Cardiac muscle cell (in vitro differentiated cells and primary cell): Measurements from ENCODE around the gene PRX. TPM values are rescaled to one million over a fixed set of nuclear protein-coding genes. Genes with fewer than 3 reads are reported as not detected.
"Not testable (repeated sequence)": the region's sequence is repeated elsewhere in the genome, so short reads cannot be mapped to it uniquely, and the experiment has no call there.

Experiments used
- DNase-seq, 2 donors: peaks; one replicate each; pipeline versions ENCODE4 v3.0.0 to v3.0.0-alpha.2; 2010 to 2017; ENCODE audit warnings: low read depth in 1 of 2, low spot score in 1 of 2
- H3K27ac ChIP-seq: fragments of 200-600 bp; sonication (generic); 2 replicates; pipeline ENCODE4 v1.5.1; 2016
- H3K27me3 ChIP-seq: fragments of 200-600 bp; sonication (generic); 2 replicates; pipeline ENCODE4 v1.6.0; 2016; ENCODE audit warnings: control low read depth
- H3K36me3 ChIP-seq: fragments of 200-600 bp; sonication (generic); 2 replicates; pipeline ENCODE4 v1.5.1; 2016; ENCODE audit warnings: control low read depth
- H3K4me1 ChIP-seq: fragments of 200-600 bp; sonication (generic); 2 replicates; pipeline ENCODE4 v1.8.1; 2017; ENCODE audit warnings: low read depth, mild to moderate bottlenecking, mixed run types
- H3K4me3 ChIP-seq: fragments of 200-600 bp; sonication (generic); 2 replicates; pipeline ENCODE4 v1.5.1; 2016; ENCODE audit warnings: mild to moderate bottlenecking
- H3K9me3 ChIP-seq: fragments of 200-600 bp; sonication (generic); 2 replicates; pipeline ENCODE4 v1.5.1; 2017; ENCODE audit warnings: low read depth, mild to moderate bottlenecking, control low read depth
- CTCF ChIP-seq: IDR thresholded peaks from 2 replicates; pipeline ENCODE4 v1.5.1; 2012; ENCODE audit warnings: low read depth, mild to moderate bottlenecking, low read length
- polyA plus RNA-seq: library from polyadenylated mRNA; unstranded; fragments of >200 nt; fragmentation: Nextera tagmentation; extraction: Ambion mirVana; gene quantifications from 2 replicates; pipeline ENCODE4 v1.2.1, GENCODE V29; 2016
- total RNA-seq: library from RNA; depleted of rRNA; stranded (reverse); fragments of >200 nt; gene quantifications from 2 replicates; pipeline ENCODE4 v1.2.3, GENCODE V29; 2016

PRX gene
- total and polyA plus RNA-seq, 2 experiments from 2014 or later = 2.3 to 9.1 TPM

DNA sequence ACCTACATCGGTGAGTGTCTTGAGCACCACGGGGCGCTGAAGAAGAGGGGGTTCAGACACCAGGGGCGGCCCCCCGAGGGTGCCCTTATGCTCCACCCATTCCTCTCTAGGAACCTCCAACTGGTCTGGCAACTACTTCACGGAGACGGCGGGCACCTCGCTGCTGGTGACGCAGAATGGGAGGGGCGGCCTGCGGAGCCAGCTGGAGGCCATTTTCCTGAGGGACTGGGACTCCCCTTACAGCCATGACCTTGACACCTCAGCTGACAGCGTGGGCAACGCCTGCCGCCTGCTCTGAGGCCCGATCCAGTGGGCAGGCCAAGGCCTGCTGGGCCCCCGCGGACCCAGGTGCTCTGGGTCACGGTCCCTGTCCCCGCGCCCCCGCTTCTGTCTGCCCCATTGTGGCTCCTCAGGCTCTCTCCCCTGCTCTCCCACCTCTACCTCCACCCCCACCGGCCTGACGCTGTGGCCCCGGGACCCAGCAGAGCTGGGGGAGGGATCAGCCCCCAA lies 35.2 kb downstream of the PRX start:
- DNase-seq = no peak
- peaks cover 29% of the 10 kb centered on the region for H3K36me3 ChIP-seq
- TF ChIP-seq CTCF = no peak
- no peaks in the 10 kb centered on the region for H3K9me3 ChIP-seq
- no peak overlapping the region for H3K27ac ChIP-seq
- no peaks in the 10 kb centered on the region for H3K4me1 ChIP-seq
- no peak overlapping the region for H3K4me3 ChIP-seq
- H3K27me3 ChIP-seq = no peaks in the 10 kb centered on the region

- H3K4me3 ChIP-seq = no peak overlapping the region
- no peak for DNase-seq
- H3K27me3 ChIP-seq = no peaks in the 10 kb centered on the region
- H3K27ac ChIP-seq = no peak overlapping the region
- no peaks in the 10 kb centered on the region for H3K4me1 ChIP-seq
- no peak for TF ChIP-seq CTCF
- H3K9me3 ChIP-seq = no peaks in the 10 kb centered on the region
- peaks cover 43% of the 10 kb centered on the region for H3K36me3 ChIP-seq
Measured at GRCh38 chr19:40376286-40376862, 36.8 kb downstream of the PRX start.

DNA sequence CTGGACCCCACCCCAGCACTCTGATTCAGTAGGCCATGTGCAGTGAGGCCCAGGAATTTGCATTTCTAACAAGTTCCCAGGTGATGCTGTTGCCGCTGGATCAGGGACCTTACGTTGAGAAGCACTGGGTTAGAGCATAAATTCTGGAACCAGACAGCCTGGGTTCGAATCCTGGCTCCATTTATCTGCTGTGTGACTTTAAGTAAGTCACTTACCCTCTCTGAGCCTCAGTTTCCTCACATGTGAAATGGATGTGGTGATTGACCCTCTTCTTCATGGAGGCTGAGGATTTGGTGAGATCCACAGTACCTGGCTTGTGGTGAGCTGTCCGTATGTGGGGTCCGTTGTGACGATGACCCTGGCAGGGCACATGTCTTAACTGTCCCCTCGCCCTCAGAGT lies 39.1 kb downstream of the PRX start:
- no peak for DNase-seq
- no peak overlapping the region for H3K4me3 ChIP-seq
- H3K9me3 ChIP-seq = no peaks in the 10 kb centered on the region
- peaks cover 61% of the 10 kb centered on the region for H3K36me3 ChIP-seq
- H3K27ac ChIP-seq = no peak overlapping the region
- TF ChIP-seq CTCF = no peak
- no peaks in the 10 kb centered on the region for H3K27me3 ChIP-seq
- H3K4me1 ChIP-seq = no peaks in the 10 kb centered on the region

GRCh38 chr19:40371802-40372122 lies 41.4 kb downstream of the PRX start:
- peaks cover 63% of the 10 kb centered on the region for H3K36me3 ChIP-seq

DNA sequence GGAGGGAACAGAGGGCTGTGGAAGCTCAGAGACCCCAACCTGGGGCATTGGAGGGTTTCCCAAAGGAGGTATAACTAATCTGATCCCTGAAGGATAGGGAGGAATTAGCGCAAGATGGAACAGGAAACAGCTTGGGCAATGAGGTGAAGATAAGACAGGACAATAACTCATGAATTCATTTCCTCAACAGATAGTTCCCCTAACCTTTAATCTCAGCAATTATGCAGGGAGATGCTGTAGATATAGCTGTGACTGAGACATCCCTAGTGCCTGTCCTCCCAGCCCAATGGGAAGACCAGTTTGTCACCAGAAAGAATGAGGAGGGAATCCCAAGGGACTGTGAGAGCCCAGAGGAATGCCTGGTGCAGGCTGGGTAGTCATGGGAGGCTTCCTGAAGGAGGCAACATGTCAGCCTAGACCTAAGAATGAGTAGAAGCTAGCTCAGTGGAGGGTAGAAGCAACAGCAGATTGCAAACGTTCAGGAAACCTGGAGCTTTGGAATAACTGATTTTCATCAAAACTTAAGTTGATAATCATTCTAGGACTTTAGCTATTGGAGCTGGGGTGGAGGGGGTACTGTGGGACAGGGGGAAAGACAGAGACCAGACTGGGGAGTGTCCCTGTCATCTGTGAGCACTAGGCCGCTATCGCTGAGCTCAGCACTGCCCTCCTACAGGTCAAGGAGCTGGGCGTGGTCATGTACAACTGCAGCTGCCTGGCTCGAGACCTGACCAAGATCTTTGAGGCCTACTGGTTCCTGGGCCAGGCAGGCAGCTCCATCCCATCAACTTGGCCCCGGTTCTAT lies 42.0 kb downstream of the PRX start:
- no peak overlapping the region for H3K4me3 ChIP-seq
- no peak for DNase-seq
- H3K36me3 ChIP-seq = peaks cover 63% of the 10 kb centered on the region
- no peaks in the 10 kb centered on the region for H3K9me3 ChIP-seq
- no peak overlapping the region for H3K27ac ChIP-seq
- H3K27me3 ChIP-seq = no peaks in the 10 kb centered on the region
- peaks cover 13% of the 10 kb centered on the region for H3K4me1 ChIP-seq
- no peak for TF ChIP-seq CTCF

More at GRCh38 chr19:40371802-40372122, 41.4 kb downstream of the PRX start:
- no peak for DNase-seq
- TF ChIP-seq CTCF = no peak
- H3K9me3 ChIP-seq = no peaks in the 10 kb centered on the region
- H3K27ac ChIP-seq = no peak overlapping the region
- H3K4me3 ChIP-seq = no peak overlapping the region
- H3K27me3 ChIP-seq = no peaks in the 10 kb centered on the region
- H3K4me1 ChIP-seq = peaks cover 8% of the 10 kb centered on the region

GRCh38 chr19:40370253-40370652 lies 42.9 kb downstream of the PRX start:
- peaks cover 63% of the 10 kb centered on the region for H3K36me3 ChIP-seq
- H3K27ac ChIP-seq, H3K4me3 ChIP-seq, DNase-seq, H3K9me3 ChIP-seq, H3K27me3 ChIP-seq: not testable (repeated sequence)
- peaks cover 14% of the 10 kb centered on the region for H3K4me1 ChIP-seq
